NCI-H1417 treated with DMSO at 0.1 percent for 48 hours (cell line): ENCODE results near the gene BCR.
"Not testable (repeated sequence)": the region's sequence is repeated elsewhere in the genome, so short reads cannot be mapped to it uniquely, and the experiment has no call there.

ENCODE experiments used
- DNase-seq: peaks from one replicate; lab custom pipeline; 2025; lab: John Stamatoyannopoulos, UW

The BCR gene

DNA sequence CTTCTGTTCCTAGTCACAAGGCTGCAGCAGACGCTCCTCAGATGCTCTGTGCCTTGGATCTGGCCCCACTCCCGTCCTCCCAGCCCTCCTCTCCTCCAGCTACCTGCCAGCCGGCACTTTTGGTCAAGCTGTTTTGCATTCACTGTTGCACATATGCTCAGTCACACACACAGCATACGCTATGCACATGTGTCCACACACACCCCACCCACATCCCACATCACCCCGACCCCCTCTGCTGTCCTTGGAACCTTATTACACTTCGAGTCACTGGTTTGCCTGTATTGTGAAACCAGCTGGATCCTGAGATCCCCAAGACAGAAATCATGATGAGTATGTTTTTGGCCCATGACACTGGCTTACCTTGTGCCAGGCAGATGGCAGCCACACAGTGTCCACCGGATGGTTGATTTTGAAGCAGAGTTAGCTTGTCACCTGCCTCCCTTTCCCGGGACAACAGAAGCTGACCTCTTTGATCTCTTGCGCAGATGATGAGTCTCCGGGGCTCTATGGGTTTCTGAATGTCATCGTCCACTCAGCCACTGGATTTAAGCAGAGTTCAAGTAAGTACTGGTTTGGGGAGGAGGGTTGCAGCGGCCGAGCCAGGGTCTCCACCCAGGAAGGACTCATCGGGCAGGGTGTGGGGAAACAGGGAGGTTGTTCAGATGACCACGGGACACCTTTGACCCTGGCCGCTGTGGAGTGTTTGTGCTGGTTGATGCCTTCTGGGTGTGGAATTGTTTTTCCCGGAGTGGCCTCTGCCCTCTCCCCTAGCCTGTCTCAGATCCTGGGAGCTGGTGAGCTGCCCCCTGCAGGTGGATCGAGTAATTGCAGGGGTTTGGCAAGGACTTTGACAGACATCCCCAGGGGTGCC, 109.8 kb downstream of the BCR start:
- no peak for DNase-seq

DNA sequence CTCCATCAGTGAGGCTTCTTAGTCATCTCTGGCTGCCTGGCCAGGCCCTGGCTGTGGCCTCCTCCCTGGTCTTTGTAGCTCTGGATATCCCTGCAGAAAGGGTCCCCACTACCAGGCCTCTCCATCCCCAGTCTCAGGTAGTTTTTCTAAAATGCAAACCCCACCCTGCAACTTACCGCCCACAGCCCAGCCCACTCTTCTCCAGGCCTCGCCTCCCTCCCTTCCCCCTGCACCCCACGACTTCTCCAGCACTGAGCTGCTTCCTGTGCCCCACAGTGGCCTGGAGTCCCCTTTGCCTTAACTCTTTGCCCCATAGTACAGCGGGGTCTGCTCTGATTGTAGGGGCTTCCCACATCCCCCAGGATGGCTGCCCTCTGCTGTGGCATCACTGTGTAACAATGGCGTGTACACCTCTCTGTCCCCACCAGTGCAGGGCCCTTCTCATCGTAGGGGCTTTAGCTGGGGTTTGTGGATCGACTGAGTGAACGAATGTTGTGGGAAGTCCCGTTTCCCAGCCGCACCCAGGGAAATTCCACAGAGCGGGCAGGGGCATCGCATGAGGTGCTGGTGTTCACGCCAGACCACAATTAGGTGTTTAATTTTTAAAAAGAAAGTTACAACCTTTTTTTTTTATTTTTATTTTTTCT, 111.6 kb downstream of the BCR start:
- DNase-seq = no peak

DNA sequence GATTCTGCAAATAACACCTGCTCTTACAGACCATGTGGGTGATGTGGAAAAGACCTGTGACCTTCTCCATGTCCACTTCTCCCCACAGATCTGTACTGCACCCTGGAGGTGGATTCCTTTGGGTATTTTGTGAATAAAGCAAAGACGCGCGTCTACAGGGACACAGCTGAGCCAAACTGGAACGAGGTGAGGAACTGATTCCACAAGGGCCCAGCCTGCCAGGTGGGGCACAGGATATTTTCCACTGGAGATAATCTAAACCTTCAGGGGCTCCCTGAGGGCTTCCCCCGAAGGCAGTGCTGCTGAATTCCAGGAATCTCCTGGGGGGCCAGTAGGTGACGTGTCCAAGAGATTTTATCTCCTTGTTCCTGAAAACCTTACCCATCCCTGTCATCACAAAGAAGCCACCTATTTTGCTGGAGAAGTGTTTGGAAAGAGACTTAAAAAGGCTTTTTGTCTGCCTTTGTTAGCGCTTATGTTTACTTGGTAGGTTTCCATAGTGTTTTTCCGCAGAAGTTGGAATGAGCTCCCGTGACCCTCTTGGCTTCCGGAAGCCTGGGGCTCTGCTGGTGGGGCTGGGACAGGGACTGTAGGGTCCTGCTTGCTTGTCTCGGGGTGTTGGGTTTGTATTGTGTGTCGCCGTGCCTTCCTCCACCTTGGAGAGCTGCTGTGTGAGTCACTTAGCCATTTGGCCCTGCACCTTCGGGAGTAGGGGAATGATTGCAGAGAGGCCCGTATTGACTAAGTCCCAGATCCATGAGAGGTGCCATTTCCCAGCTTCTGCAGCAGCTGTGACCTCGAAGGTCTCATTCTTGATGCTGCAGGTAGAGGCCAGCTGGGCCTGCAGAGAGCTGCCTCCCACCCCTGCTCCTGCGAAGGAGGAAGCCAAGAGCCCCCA, 112.4 kb downstream of the BCR start:
- no peak for DNase-seq

DNA sequence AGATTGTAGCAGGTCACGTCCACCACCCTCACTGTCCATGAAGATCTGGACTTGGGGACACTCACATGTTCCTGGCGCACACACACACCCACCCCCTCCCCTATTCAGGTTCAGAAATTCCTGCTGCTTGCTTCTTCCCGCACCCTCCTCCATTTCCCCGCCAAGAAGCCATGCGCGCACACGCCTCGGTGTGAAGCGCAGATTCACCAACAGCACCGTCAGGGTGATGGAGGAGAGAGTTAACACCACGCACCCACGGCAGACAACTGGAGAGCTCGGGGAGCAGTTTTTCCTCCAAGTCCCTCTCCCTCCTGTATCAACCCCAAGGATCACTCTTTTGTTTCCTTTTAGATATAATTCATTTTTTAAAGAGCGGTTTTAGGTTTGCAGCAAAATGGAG, 113.4 kb downstream of the BCR start:
- no peak for DNase-seq

DNA sequence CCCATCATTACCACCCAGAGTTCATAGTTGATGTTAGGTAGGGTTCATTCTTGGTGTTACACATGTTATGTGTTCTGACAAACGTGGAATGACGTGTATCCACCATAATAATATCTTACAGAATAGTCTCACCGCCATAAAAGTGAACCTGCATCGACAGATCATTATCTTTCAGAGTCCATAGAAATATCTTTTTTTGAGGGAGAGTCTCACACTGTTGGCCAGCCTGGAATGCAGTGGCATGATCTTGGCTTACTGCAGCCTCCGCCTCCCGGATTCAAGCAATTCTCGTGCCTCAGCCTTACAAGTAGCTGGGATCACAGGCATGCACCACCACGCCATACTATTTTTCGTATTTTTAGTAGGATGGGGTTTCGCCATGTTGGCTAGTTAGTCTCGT, 113.9 kb downstream of the BCR start:
- DNase-seq = no peak

- no peak for DNase-seq
Observed at GRCh38 chr22:23300476-23300875, 120.2 kb downstream of the BCR start.

GRCh38 chr22:23301591-23301990, 121.3 kb downstream of the BCR start:
- no peak for DNase-seq

GRCh38 chr22:23302171-23303002, 122.1 kb downstream of the BCR start:
- no peak for DNase-seq

GRCh38 chr22:23305321-23305910, 125.1 kb downstream of the BCR start:
- no peak for DNase-seq

GRCh38 chr22:23305922-23306374, 125.6 kb downstream of the BCR start:
- no peak for DNase-seq

DNA sequence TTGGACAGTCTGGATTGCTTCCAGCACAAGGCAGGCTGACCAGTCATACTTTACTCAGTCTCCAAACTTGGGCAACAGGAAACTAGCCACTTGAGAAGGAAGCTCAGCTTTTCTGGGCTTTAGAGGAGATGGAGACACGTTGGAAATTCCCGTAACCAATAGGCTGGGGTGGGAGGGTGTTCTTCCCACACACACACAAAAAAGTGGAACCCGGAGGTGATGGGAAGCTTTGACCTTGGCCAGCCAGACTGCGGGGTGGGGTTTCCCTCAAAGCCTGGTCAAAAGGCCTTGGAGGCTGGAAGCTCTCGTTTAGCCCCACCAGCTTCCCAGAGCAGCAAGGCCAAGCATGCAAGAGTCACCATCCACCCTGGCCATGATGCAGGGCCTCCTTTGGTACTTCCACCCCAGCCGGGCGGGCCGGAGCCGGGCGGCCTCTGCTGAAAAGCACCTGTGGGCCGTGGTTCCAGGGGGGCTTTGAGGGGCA, 126.2 kb downstream of the BCR start:
- DNase-seq = no peak

- DNase-seq = no peak
Observed at GRCh38 chr22:23306926-23307325, 126.6 kb downstream of the BCR start.

GRCh38 chr22:23307511-23307910, 127.2 kb downstream of the BCR start:
- not testable (repeated sequence) for DNase-seq

DNA sequence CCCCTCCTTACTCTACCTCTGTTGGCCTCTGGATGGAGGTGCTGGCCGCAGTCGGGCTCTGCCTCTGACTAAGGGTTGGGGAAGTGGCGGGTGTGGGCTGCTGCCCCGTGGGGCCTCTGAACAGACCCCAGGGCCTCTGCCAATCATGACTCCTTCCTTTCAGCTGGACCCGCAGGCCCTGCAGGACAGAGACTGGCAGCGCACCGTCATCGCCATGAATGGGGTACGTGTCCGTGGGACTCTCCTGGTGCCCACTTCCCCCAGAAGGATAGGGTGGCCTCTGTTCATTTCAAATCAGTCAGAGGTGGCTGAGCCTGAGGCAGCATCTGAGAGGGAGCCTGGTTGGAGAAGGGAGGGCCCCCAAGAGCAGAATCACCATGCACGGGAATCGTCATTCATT, 129.0 kb downstream of the BCR start:
- not testable (repeated sequence) for DNase-seq

DNA sequence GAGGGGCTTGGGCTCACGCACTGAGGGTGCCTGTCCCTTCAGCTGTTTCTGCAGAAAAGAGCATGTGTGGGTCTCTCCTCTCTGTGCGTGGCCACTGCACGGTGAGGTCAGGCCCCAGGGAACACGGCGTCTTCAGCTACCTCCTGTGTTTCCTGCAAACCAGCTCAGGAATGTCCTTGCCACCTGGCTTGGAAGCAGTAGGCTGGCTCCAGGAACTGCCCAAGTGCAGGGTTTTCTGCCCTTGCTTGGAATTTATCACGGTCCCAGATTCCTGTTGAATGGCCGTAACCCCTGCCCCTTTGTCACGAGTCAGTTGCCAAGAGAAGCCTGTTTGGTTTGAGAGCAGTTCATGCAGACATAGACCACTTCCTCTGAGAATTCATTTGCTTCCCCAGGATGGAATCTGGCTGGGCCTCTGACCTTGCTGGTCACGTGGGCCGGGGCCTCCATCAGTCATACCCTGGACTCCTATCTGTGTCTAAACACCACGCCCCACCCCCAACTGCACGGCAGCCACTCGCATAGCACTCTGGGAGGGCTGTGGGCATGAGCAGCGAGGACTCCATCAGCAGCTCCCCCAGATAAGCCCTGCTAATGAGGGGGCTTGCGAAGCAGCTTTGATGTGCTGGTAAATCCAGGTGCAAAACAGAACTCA, 130.3 kb downstream of the BCR start:
- not testable (repeated sequence) for DNase-seq

DNA sequence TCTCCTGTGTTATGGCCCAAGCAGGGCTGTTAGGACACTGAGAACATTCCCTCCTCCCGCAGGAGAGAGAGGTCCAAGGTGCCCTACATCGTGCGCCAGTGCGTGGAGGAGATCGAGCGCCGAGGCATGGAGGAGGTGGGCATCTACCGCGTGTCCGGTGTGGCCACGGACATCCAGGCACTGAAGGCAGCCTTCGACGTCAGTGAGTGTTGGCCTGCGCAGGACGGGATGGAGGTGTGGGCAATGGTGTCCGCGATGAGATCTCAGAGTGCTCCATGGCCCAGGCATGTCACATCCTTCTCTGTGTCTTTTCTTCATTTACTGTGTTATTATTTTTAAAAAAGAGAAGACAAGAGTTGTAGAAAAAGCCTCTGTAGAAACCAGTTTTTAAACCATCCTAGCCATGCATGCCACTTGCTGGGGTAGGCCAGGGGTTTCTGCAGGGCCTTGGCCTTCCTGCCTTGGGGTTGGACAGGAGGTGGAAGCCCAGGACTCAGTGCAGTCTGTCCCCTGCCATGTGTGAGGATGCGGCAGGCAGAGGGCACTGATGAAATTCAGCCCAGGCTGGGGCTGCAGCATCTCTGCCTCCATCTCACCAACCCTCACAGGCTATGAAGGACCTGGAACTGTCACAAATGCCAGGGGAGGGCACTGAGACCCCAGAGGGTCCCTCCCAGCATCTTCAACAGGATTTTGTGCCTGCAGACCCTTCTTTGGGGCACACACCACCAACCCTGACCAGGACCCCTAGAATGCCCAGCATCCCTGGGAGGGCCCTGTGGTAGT, 131.5 kb downstream of the BCR start:
- not testable (repeated sequence) for DNase-seq

DNA sequence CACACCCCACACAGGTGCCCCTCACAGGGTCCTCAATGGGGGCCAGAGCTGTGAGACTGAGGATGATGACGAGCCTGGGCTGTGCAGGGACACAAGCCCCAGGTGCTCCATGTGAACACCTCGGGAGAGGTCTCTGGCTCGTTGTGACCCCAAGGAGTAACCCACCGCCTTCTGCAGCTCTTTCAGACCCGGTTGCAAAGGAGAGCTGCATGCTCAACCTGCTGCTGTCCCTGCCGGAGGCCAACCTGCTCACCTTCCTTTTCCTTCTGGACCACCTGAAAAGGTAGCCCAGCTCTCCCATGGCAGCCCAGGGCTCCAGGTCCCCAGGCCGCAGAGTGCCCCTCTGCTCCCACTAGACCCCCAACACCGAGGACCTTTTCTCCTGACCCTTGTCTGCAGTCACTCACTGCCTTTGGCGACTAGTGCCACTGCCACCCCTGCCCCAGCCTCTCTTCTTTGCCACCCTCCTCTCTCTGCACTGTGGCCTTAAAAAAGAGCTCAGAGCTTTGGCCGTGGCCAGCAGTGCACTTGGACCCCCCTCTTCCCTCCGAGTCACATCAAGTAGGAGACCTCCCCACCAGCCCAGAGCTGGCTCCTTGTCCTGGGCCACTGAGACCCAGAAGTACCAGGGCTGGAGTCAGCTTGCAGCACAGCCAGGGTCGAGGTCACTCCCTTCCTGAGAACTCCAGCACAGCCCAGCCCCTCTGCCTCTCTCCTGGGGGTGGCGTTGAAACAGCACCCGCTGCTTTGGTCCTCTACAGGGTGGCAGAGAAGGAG, 133.7 kb downstream of the BCR start:
- no peak for DNase-seq

DNA sequence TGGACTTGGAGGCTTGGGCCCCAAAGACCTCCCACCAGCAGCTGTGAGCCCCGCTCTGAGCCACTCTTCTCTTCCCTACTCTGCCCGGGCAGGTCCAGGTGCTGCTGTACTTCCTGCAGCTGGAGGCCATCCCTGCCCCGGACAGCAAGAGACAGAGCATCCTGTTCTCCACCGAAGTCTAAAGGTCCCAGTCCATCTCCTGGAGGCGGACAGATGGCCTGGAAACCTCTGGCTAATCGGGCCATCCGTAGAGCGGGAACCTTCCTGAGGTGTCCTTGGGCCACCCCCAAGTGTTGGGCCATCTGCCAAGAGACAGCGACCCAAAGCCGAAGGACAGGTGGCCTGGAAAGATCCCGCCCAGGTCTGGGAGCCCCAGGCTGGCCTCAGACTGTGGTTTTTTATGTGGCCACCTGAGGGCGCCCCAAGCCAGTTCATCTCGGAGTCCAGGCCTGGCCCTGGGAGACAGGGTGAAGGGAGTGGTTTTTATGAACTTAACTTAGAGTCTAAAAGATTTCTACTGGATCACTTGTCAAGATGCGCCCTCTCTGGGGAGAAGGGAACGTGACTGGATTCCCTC, 135.1 kb downstream of the BCR start:
- no peak for DNase-seq
